Lower leg skin (tissue), 4 donors: Measurements from ENCODE around the gene PFKFB2. TPM values are rescaled to one million over a fixed set of nuclear protein-coding genes. Genes with fewer than 3 reads are reported as not detected.

Source experiments
- DNase-seq, 2 donors: peaks; one replicate each; pipeline ENCODE4 v3.0.0-alpha.2; 2019; ENCODE audit warnings: low spot score in 2 of 2
- H3K4me3 ChIP-seq: fragments of 200-600 bp; sonication (generic); 2 replicates; pipeline ENCODE4 v1.5.1; 2017; ENCODE audit warnings: mild to moderate bottlenecking, low read depth; ENCODE audit not compliant: poor library complexity, severe bottlenecking
- CTCF ChIP-seq, 3 donors: fragments of 450-650 bp; IDR thresholded peaks; one replicate each; pipeline ENCODE4 v1.5.1; 2016; ENCODE audit warnings: antibody characterized with exemption in 3 of 3, mild to moderate bottlenecking in 3 of 3, moderate library complexity in 2 of 3
- POLR2A ChIP-seq, 2 donors: fragments of 450-650 bp; IDR thresholded peaks; one replicate each; pipeline ENCODE4 v1.6.1; 2016 to 2017; ENCODE audit warnings: antibody characterized with exemption in 2 of 2, mild to moderate bottlenecking in 1 of 2, moderate library complexity in 1 of 2
- WGBS, 2 donors: methylation state at CpG; one replicate each; pipeline ENCODE4 v1.1.5; 2018; 5-methylcytosine and 5-hydroxymethylcytosine counted together
- intact Hi-C: fragments of 100-400 bp; cut with DNase I; formaldehyde crosslinking; loops from one replicate; pipeline ENCODE4 v1.15.0; 2023; ENCODE audit warnings: low total_unique reads
- total RNA-seq, 4 donors: library from RNA; depleted of rRNA; stranded (reverse); fragments of >200 nt; gene quantifications; one replicate each; pipeline ENCODE4 v1.1.0, GENCODE V29; 2016

The PFKFB2 gene
- total RNA-seq, 4 donors from 2014 or later: 12.6 to 22.6 (median 16.8) TPM

GRCh38 chr1:207024202-207025145 lies 28.6 kb upstream of the PFKFB2 start:
- H3K4me3 ChIP-seq: no peak overlapping the region
- TF ChIP-seq CTCF (IDR thresholded peaks at IDR 0.05) (no peak), POLR2A (IDR thresholded peaks at IDR 0.05) (no peak)
- DNase-seq: no peak
- 53 to 68% methylated on average over 17 to 18 of the region's 18 CpGs for WGBS, 2 donors
- intact Hi-C loops: no loop called here

GRCh38 chr1:207025146-207025880 lies 27.8 kb upstream of the PFKFB2 start:
- TF ChIP-seq POLR2A (IDR thresholded peaks at IDR 0.05): no peak
- TF ChIP-seq CTCF (IDR thresholded peaks at IDR 0.05): no peak
- no peak for DNase-seq

GRCh38 chr1:207026104-207026534 lies 27.0 kb upstream of the PFKFB2 start:
- no peak overlapping the region for H3K4me3 ChIP-seq
- WGBS, 2 donors: 19 to 28% methylated on average over 4 of the region's 4 CpGs
- DNase-seq: no peak
- TF ChIP-seq CTCF (IDR thresholded peaks at IDR 0.05): no peak
- TF ChIP-seq POLR2A (IDR thresholded peaks at IDR 0.05): no peak
- intact Hi-C loops: no loop called here

More at GRCh38 chr1:207025146-207025880, 27.8 kb upstream of the PFKFB2 start:
- intact Hi-C loops: no loop called here
- no peak overlapping the region for H3K4me3 ChIP-seq
- WGBS, 2 donors: 21 to 24% methylated on average over 5 of the region's 5 CpGs

- no peak overlapping the region for H3K4me3 ChIP-seq
- TF ChIP-seq CTCF (IDR thresholded peaks at IDR 0.05): no peak
- TF ChIP-seq POLR2A (IDR thresholded peaks at IDR 0.05): no peak
- intact Hi-C loops: no loop called here
- DNase-seq: peak; percentile 60 to 86
- WGBS, 2 donors: 48 to 60% methylated on average over 18 of the region's 18 CpGs
These were observed 25.8 kb upstream of the PFKFB2 start for GRCh38 chr1:207027206-207027777.

- TF ChIP-seq CTCF (IDR thresholded peaks at IDR 0.05): no peak
- TF ChIP-seq POLR2A (IDR thresholded peaks at IDR 0.05): no peak
- 52 to 54% methylated on average over 1 of the region's 1 CpG for WGBS, 2 donors
- no peak for DNase-seq
- intact Hi-C loops: no loop called here
- H3K4me3 ChIP-seq: no peak overlapping the region
These were observed 25.2 kb upstream of the PFKFB2 start for GRCh38 chr1:207027921-207028320.
